Gastrocnemius medialis (tissue), 4 donors: ENCODE measurements around the gene MAP3K20.

Source experiments
- POLR2A ChIP-seq, 2 donors: fragments of 450-650 bp; IDR thresholded peaks; one replicate each; pipeline ENCODE4 v1.6.1; 2017; ENCODE audit warnings: antibody characterized with exemption in 2 of 2, mild to moderate bottlenecking in 2 of 2, moderate library complexity in 2 of 2
- TF ChIP-seq, protein P1 (sequence below), 5 experiments: fragments of 450-650 bp in 3 of 5; fragments of 200-600 bp in 2 of 5; sonication (generic) in 2 of 5; IDR thresholded peaks in 4 of 5; conservative IDR thresholded peaks in 1 of 5; 1 replicate in 4 of 5; 2 replicates in 1 of 5; pipeline ENCODE4 v1.5.1; 2016 to 2019; ENCODE audit warnings: antibody characterized with exemption in 5 of 5, mild to moderate bottlenecking in 3 of 5, moderate library complexity in 3 of 5

DNA sequence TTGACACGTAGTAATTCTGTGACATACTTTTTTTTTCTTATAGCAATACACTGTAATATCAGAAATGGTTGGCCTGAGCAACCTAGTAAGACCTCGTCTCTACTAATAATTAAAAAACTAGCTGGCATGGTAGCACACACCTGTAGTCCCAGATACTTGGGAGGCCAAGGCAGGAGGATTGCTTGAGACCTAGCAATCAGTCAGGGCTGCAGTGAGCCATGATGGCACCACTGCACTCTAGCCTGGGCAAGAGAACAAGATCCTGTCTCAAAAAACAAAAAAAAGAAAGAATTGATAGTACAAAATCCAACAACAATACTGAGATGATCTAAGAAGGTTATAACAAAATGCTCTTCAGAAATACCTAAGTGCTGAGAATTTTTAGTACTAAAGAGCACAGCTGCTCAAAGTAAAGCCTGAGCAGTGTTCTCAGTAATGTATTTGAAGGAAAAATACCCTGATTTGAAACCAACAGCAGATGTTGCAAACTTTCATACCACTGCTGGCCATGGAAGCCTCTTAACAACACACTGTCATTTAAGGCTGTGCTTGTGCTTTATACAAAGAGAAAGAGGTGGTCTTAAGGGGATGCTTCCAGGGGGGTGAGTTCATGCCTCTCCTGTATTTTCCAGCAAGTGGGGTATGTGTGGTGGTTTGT, 146.4 kb downstream of the MAP3K20 start:
- TF ChIP-seq, protein P1, sequence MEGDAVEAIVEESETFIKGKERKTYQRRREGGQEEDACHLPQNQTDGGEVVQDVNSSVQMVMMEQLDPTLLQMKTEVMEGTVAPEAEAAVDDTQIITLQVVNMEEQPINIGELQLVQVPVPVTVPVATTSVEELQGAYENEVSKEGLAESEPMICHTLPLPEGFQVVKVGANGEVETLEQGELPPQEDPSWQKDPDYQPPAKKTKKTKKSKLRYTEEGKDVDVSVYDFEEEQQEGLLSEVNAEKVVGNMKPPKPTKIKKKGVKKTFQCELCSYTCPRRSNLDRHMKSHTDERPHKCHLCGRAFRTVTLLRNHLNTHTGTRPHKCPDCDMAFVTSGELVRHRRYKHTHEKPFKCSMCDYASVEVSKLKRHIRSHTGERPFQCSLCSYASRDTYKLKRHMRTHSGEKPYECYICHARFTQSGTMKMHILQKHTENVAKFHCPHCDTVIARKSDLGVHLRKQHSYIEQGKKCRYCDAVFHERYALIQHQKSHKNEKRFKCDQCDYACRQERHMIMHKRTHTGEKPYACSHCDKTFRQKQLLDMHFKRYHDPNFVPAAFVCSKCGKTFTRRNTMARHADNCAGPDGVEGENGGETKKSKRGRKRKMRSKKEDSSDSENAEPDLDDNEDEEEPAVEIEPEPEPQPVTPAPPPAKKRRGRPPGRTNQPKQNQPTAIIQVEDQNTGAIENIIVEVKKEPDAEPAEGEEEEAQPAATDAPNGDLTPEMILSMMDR (IDR thresholded peaks at IDR 0.05 in 4 of 5, conservative IDR thresholded peaks at IDR 0.05 in 1 of 5): no peak
- TF ChIP-seq POLR2A (IDR thresholded peaks at IDR 0.05): no peak
